ENCODE results near the gene TENM4.

DNA sequence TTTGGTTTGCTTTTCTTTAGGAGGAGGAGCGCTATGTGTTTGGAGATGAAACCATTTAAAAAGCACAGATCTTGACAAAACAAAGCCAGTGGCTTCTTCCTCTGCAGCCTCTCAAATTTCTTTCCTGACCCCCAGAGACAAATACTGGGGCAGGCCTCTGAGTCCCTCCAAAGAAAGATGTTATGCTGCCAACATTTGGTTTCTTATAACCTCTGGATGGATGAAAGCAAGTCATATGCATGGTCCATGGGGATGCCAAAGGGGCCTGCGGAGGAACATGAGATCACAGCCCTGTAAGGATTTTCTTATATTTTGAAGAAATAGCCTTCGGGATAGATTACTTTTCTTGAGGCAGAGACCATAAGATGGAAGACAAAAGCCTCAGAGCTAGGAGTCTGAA is 179.1 kb downstream of the TENM4 start:
- TF ChIP-seq, protein P1, sequence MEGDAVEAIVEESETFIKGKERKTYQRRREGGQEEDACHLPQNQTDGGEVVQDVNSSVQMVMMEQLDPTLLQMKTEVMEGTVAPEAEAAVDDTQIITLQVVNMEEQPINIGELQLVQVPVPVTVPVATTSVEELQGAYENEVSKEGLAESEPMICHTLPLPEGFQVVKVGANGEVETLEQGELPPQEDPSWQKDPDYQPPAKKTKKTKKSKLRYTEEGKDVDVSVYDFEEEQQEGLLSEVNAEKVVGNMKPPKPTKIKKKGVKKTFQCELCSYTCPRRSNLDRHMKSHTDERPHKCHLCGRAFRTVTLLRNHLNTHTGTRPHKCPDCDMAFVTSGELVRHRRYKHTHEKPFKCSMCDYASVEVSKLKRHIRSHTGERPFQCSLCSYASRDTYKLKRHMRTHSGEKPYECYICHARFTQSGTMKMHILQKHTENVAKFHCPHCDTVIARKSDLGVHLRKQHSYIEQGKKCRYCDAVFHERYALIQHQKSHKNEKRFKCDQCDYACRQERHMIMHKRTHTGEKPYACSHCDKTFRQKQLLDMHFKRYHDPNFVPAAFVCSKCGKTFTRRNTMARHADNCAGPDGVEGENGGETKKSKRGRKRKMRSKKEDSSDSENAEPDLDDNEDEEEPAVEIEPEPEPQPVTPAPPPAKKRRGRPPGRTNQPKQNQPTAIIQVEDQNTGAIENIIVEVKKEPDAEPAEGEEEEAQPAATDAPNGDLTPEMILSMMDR (IDR thresholded peaks at IDR 0.05): no peak
- TF ChIP-seq POLR2A (IDR thresholded peaks at IDR 0.05): no peak
